ENCODE data around the gene ERGIC1. TPM values are rescaled to one million over a fixed set of nuclear protein-coding genes. Genes with fewer than 3 reads are reported as not detected.

Gene ERGIC1
- total RNA-seq, 2 donors from 2014 or later = 46.5 to 93.1 TPM

DNA sequence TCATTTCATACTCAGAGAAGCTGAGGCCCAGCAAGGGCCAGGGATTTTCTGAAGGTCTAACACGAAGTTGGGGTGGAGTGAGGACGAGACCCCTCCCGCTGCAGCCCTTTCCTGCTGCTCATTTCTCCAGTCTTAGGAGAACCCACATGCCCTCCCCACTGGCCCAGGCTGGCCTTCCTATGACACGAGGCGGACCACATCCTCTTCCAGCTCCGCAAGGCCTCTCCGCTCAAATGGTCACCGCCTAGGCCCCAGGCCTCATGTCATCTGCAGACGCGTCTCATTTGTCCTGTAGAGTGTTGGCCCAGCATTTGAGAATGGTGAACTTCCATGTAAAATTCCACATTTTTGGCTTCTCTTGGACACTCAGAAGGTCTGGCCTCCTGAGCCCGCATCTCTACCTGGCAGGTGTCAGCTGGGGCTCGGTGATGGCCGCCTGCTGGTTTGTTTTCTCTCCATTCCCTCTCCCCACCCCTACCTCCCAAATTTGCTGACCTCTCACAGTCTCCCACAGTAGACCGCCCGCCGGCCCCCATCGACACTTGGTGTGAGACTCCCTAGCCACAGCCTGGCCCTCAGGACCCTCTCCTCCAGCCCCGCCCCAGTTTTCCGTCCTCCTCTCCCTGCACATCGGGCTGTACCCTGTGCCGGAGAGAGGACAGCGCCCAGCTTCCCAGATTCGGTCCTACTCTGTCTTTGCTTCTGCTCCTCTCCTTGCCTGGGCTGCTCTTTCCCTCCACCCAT, 51.7 kb downstream of the ERGIC1 start:
- intact Hi-C loops (cut with DNase I) = no loop called here
- Histone ChIP-seq H3K36me3 (replicated peaks in 1 of 2; ENCODE audit: insufficient read depth in 1 of 2, low read depth in 2 of 2) (no peaks in the 10 kb centered on the region), H3K4me1 (peaks cover 1% of the 10 kb centered on the region), H3K27me3 (no peaks in the 10 kb centered on the region), H3K27ac (peak overlapping the region; percentile 78 to 81 (median 78)), H3K4me3 (no peak overlapping the region), H3K9me3 (no peaks in the 10 kb centered on the region)
- no peak for ATAC-seq
- 89% methylated on average over 21 to 23 of the region's 23 CpGs for WGBS, 2 donors
- no peak for TF ChIP-seq POLR2A (IDR thresholded peaks at IDR 0.05)
- TF ChIP-seq, protein P1, sequence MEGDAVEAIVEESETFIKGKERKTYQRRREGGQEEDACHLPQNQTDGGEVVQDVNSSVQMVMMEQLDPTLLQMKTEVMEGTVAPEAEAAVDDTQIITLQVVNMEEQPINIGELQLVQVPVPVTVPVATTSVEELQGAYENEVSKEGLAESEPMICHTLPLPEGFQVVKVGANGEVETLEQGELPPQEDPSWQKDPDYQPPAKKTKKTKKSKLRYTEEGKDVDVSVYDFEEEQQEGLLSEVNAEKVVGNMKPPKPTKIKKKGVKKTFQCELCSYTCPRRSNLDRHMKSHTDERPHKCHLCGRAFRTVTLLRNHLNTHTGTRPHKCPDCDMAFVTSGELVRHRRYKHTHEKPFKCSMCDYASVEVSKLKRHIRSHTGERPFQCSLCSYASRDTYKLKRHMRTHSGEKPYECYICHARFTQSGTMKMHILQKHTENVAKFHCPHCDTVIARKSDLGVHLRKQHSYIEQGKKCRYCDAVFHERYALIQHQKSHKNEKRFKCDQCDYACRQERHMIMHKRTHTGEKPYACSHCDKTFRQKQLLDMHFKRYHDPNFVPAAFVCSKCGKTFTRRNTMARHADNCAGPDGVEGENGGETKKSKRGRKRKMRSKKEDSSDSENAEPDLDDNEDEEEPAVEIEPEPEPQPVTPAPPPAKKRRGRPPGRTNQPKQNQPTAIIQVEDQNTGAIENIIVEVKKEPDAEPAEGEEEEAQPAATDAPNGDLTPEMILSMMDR (IDR thresholded peaks at IDR 0.05) = no peak
- peak in 1 of 4 donors; percentile 61 for DNase-seq

GRCh38 chr5:172886476-172886875, 52.4 kb downstream of the ERGIC1 start:
- peak overlapping the region; percentile 78 to 81 (median 78) for H3K27ac ChIP-seq
- DNase-seq = no peak
- H3K4me1 ChIP-seq = peaks cover 8% of the 10 kb centered on the region
- no peaks in the 10 kb centered on the region for H3K36me3 ChIP-seq (replicated peaks in 1 of 2; ENCODE audit: insufficient read depth in 1 of 2, low read depth in 2 of 2)
- ATAC-seq = no peak
- intact Hi-C loops (cut with DNase I) = no loop called here
- no peaks in the 10 kb centered on the region for H3K27me3 ChIP-seq
- TF ChIP-seq, protein P1 (IDR thresholded peaks at IDR 0.05) = no peak
- no peak for TF ChIP-seq POLR2A (IDR thresholded peaks at IDR 0.05)
- WGBS, 2 donors = 80 to 82% methylated on average over 6 of the region's 6 CpGs
- H3K9me3 ChIP-seq = no peaks in the 10 kb centered on the region
- H3K4me3 ChIP-seq = no peak overlapping the region

GRCh38 chr5:172886974-172887501, 53.0 kb downstream of the ERGIC1 start:
- H3K27ac ChIP-seq = peak overlapping the region; percentile 78 to 81 (median 78)
- peak; percentile 77 for ATAC-seq
- no peaks in the 10 kb centered on the region for H3K27me3 ChIP-seq
- no peaks in the 10 kb centered on the region for H3K36me3 ChIP-seq (replicated peaks in 1 of 2; ENCODE audit: insufficient read depth in 1 of 2, low read depth in 2 of 2)
- 59 to 70% methylated on average over 17 of the region's 17 CpGs for WGBS, 2 donors
- intact Hi-C loops (cut with DNase I) = no loop called here
- DNase-seq = peak; percentile 57 to 90 (median 73)
- H3K9me3 ChIP-seq = no peaks in the 10 kb centered on the region
- no peak overlapping the region for H3K4me3 ChIP-seq
- TF ChIP-seq POLR2A (IDR thresholded peaks at IDR 0.05) = peak in 2 of 3 donors; percentile 57 to 61
- TF ChIP-seq, protein P1 (IDR thresholded peaks at IDR 0.05) = no peak
- H3K4me1 ChIP-seq = peaks cover 14% of the 10 kb centered on the region

DNA sequence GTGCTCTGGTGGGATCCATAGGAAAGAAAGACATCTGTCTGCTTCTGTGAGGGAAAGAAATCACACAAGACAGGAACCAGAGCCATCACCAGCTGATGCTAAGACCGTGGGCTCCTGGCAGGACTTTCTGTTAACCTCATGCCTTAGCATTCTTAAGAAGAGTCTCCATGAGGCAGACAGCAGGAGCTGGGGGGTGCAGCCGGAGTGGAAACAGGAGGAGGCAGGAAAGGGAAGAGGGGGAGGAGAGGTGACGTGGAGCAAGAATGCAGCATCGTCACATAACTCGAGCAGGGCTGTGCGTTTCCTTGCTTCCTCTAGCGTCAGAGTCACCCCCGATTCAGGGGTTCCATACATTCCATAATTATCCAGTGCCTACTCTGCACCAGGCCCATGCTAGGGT, 53.6 kb downstream of the ERGIC1 start:
- H3K4me1 ChIP-seq = peaks cover 21% of the 10 kb centered on the region
- no peak overlapping the region for H3K4me3 ChIP-seq
- DNase-seq (peak in 1 of 4 donors; percentile 64), ATAC-seq (no peak)
- intact Hi-C loops (cut with DNase I) = no loop called here
- no peak for TF ChIP-seq POLR2A (IDR thresholded peaks at IDR 0.05)
- TF ChIP-seq, protein P1 (IDR thresholded peaks at IDR 0.05) = no peak
- 70 to 88% methylated on average over 8 of the region's 8 CpGs for WGBS, 2 donors
- H3K27me3 ChIP-seq = no peaks in the 10 kb centered on the region
- H3K9me3 ChIP-seq = no peaks in the 10 kb centered on the region
- peak overlapping the region; percentile 78 to 81 (median 78) for H3K27ac ChIP-seq
- H3K36me3 ChIP-seq (replicated peaks in 1 of 2; ENCODE audit: insufficient read depth in 1 of 2, low read depth in 2 of 2) = no peaks in the 10 kb centered on the region

Measured in body of pancreas (tissue), 4 donors.